ENCODE data around the gene RTN4RL2. TPM values are rescaled to one million over a fixed set of nuclear protein-coding genes. Genes with fewer than 3 reads are reported as not detected.

Gene RTN4RL2
- total RNA-seq, 1 donor from 2014 or later = 2.0 TPM

- no peak for TF ChIP-seq POLR2A (IDR thresholded peaks at IDR 0.05)
- TF ChIP-seq CTCF (IDR thresholded peaks at IDR 0.05) = no peak
- no peak for TF ChIP-seq POLR2AphosphoS5 (IDR thresholded peaks at IDR 0.05; ENCODE audit: insufficient read depth in 1 of 2, low read depth in 1 of 2)
- Histone ChIP-seq H3K9me3 (no peaks in the 10 kb centered on the region), H3K27me3 (no peaks in the 10 kb centered on the region), H3K4me3 (no peak overlapping the region), H3K27ac (no peak overlapping the region), H3K36me3 (peaks cover 0 to 66% of the 10 kb centered on the region in 2 donors), H3K4me1 (peaks cover 17% of the 10 kb centered on the region)
- intact Hi-C loops (cut with DNase I) = no loop called here
- DNase-seq (ENCODE audit: extremely low spot score in 2 of 2) = no peak
These were observed 42.2 kb upstream of the RTN4RL2 start for GRCh38 chr11:57418131-57418530.

DNA sequence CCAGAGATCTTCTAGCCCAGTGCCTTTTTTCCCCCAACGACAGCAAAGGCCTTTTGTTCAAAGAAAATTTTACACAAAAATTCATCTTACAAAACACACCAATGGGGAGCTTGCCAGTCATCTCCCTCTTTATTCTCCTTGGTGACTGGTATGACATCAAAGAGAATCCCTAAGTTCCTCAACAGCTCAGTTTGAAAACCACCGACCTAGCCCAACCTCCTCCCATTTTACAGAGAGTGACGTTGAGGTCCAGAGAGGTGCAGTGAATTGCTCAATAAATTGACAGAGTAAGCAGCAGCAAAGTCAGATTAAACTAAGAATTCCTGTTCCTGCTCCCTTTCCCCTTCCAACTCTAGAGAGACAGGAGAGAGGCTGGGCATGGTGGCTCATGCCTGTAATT is 41.2 kb upstream of the RTN4RL2 start:
- TF ChIP-seq POLR2A (IDR thresholded peaks at IDR 0.05) (no peak), CTCF (IDR thresholded peaks at IDR 0.05) (no peak), POLR2AphosphoS5 (IDR thresholded peaks at IDR 0.05; ENCODE audit: insufficient read depth in 1 of 2, low read depth in 1 of 2) (no peak)
- H3K36me3 ChIP-seq = peaks cover 0 to 56% of the 10 kb centered on the region in 2 donors
- no peaks in the 10 kb centered on the region for H3K27me3 ChIP-seq
- no peaks in the 10 kb centered on the region for H3K9me3 ChIP-seq
- H3K27ac ChIP-seq = no peak overlapping the region
- H3K4me3 ChIP-seq = no peak overlapping the region
- intact Hi-C loops (cut with DNase I) = no loop called here
- peaks cover 27% of the 10 kb centered on the region for H3K4me1 ChIP-seq
- DNase-seq (ENCODE audit: extremely low spot score in 2 of 2) = no peak

DNA sequence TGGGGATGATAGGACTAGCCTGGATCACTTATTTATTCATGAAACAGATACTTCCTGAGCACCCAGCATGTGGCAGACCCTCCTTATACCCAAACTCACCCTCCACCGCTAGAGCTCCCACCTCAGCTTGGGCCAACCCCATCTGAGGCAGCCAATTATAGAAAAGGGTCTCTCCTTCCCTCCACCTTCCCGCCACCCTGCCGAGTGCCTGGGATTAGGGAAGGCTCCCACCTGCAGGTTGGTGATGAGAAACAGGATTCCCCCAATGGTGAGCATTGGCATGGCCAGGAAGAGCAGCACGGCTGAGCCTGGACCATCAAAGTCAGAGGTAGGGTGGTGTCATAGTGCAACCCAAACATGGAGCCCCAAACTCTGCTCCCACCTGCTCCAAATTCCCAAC is 39.3 kb upstream of the RTN4RL2 start:
- no peak for DNase-seq (ENCODE audit: extremely low spot score in 2 of 2)
- TF ChIP-seq POLR2AphosphoS5 (IDR thresholded peaks at IDR 0.05; ENCODE audit: insufficient read depth in 1 of 2, low read depth in 1 of 2) = no peak
- no peak for TF ChIP-seq CTCF (IDR thresholded peaks at IDR 0.05)
- TF ChIP-seq POLR2A (IDR thresholded peaks at IDR 0.05) = no peak
- Histone ChIP-seq H3K4me1 (peaks cover 46% of the 10 kb centered on the region), H3K4me3 (no peak overlapping the region), H3K27ac (no peak overlapping the region), H3K36me3 (peaks cover 0 to 39% of the 10 kb centered on the region in 2 donors), H3K27me3 (no peaks in the 10 kb centered on the region), H3K9me3 (no peaks in the 10 kb centered on the region)
- intact Hi-C loops (cut with DNase I) = no loop called here

- Histone ChIP-seq H3K27me3 (no peaks in the 10 kb centered on the region), H3K4me3 (no peak overlapping the region), H3K27ac (no peak overlapping the region), H3K36me3 (peaks cover 0 to 32% of the 10 kb centered on the region in 2 donors), H3K4me1 (peaks cover 46% of the 10 kb centered on the region), H3K9me3 (no peaks in the 10 kb centered on the region)
- TF ChIP-seq CTCF (IDR thresholded peaks at IDR 0.05) (no peak), POLR2AphosphoS5 (IDR thresholded peaks at IDR 0.05; ENCODE audit: insufficient read depth in 1 of 2, low read depth in 1 of 2) (no peak), POLR2A (IDR thresholded peaks at IDR 0.05) (no peak)
- intact Hi-C loops (cut with DNase I) = no loop called here
- DNase-seq (ENCODE audit: extremely low spot score in 2 of 2) = no peak
These were observed 38.5 kb upstream of the RTN4RL2 start for GRCh38 chr11:57421805-57422204.

DNA sequence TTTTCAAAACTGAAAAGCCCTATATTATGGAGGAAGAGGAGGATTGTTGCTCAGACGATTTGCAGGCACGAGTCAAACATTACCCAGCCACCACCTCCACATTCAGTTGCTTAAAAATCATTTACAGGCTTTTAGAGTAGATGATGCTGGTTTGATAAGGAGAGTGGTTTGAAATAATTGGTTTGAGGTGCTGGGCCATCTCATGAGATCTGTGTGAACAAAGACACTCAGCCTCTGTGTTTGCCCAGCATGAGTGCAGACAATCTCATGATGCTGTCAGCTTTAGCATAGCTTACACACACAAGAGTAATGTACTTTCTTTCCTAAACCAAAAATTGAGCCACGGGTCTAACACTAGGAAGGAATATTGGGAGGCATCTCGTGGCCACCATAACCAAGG is 37.7 kb upstream of the RTN4RL2 start:
- peaks cover 0 to 23% of the 10 kb centered on the region in 2 donors for H3K36me3 ChIP-seq
- H3K4me3 ChIP-seq = no peak overlapping the region
- H3K4me1 ChIP-seq = peaks cover 46% of the 10 kb centered on the region
- no peak for DNase-seq (ENCODE audit: extremely low spot score in 2 of 2)
- TF ChIP-seq CTCF (IDR thresholded peaks at IDR 0.05) (no peak), POLR2A (IDR thresholded peaks at IDR 0.05) (no peak), POLR2AphosphoS5 (IDR thresholded peaks at IDR 0.05; ENCODE audit: insufficient read depth in 1 of 2, low read depth in 1 of 2) (no peak)
- no peaks in the 10 kb centered on the region for H3K9me3 ChIP-seq
- intact Hi-C loops (cut with DNase I) = no loop called here
- no peak overlapping the region for H3K27ac ChIP-seq
- no peaks in the 10 kb centered on the region for H3K27me3 ChIP-seq
